Measurements from ENCODE around the gene SLC43A2.

SLC43A2 gene

DNA sequence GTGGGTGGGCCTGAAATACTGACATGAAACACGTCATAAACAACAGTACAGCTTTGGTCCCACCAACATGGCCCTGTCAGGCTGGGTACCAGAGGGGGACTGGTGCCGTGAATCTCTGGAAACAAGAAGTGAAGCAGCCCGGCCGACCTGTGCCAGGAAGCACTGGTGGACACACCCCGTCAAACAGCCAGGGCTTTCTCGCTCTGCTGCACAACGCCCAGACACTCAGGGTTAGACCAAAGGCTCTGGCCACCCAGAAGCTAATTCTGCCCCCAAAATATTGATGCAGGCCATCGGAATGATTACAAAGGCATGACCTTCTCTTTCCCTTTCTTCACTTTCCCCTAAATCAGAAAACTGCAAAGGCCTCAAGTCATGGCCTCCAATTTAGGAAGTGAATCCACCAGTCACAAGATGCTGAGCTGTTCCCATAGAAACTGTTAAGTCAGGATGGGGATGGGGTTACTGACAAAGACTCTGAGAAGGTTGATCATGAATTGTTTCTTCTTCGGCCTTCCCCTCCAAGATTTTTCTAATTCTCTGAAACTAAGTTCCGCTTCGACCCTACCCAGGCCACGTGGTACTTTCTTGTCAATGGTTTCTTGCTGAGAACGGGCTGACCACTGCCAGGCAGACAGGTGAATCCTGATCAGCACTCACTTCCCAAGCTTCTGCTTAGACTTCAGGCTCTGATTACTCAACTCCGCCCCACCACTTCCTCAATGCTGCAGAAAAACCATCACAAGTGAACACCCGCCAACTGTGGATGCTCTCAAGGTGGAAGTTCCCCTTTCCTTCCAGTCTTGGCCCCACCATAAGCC lies 72.8 kb downstream of the SLC43A2 start:
- no peak for ATAC-seq (replicated peaks)
- peaks cover 18% of the 10 kb centered on the region for H3K36me3 Mint-ChIP-seq (ENCODE audit: insufficient read depth)
- DNase-seq, result no peak
- H3K9me3 Mint-ChIP-seq, result no peaks in the 10 kb centered on the region
- H3K4me1 Mint-ChIP-seq (ENCODE audit: low read depth in 2 of 2), result peaks cover 17 to 21% of the 10 kb centered on the region in 2 donors
- no peaks in the 10 kb centered on the region for H3K27me3 Mint-ChIP-seq
- peak overlapping the region in 1 of 2 donors; percentile 59 for H3K27ac Mint-ChIP-seq
- no peak overlapping the region for H3K4me3 Mint-ChIP-seq

DNA sequence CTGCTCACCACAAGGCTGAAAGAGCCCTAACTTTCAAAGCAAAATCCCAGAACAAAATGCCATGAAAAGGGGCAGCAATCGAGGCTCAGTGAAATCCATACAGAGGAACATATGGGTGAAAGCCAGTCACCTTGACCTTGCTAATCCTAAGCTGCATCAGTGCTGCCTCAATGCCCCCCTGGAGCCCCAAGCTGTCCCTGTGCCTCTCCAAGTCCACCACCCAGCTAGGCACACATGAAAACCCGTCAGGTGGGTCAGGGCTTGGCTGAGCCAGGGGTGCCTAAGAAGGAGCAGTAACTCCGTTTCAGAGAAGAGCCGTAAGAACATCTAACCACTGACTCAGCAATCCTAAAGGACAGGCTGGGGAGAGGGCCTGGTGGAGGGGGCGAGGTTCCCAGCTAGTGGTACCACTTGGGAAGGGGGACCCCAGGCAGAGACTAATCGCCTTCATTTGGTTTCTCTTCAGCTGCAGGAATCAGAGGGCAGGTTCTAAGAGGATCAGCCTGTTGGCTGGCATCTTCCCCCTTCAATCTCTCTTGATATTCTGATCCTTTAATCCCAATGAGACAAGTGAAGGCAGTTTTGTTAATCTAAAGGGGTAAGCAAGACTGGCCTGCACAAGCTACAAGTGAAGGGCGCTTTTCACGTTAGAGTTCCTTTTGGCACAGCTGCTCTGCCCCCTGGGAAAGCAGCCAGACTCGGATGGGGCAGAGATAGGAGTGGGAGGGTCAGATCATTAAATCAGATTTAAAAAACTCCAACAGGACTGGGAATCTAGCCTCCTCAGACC lies 73.7 kb downstream of the SLC43A2 start:
- peaks cover 24% of the 10 kb centered on the region for H3K36me3 Mint-ChIP-seq (ENCODE audit: insufficient read depth)
- no peak for ATAC-seq (replicated peaks)
- no peaks in the 10 kb centered on the region for H3K27me3 Mint-ChIP-seq
- H3K9me3 Mint-ChIP-seq, result no peaks in the 10 kb centered on the region
- H3K4me3 Mint-ChIP-seq, result no peak overlapping the region
- H3K4me1 Mint-ChIP-seq (ENCODE audit: low read depth in 2 of 2), result peaks cover 16 to 18% of the 10 kb centered on the region in 2 donors
- peak overlapping the region in 1 of 2 donors; percentile 12 for H3K27ac Mint-ChIP-seq
- DNase-seq, result no peak

GRCh38 chr17:1553354-1554266 lies 75.0 kb downstream of the SLC43A2 start:
- H3K27me3 Mint-ChIP-seq, result no peaks in the 10 kb centered on the region
- DNase-seq (no peak), ATAC-seq (replicated peaks) (no peak)
- peaks cover 12% of the 10 kb centered on the region in 2 donors for H3K4me1 Mint-ChIP-seq (ENCODE audit: low read depth in 2 of 2)
- peaks cover 35% of the 10 kb centered on the region for H3K36me3 Mint-ChIP-seq (ENCODE audit: insufficient read depth)
- peak overlapping the region in 1 of 2 donors; percentile 71 for H3K27ac Mint-ChIP-seq
- H3K4me3 Mint-ChIP-seq, result no peak overlapping the region
- no peaks in the 10 kb centered on the region for H3K9me3 Mint-ChIP-seq

GRCh38 chr17:1552932-1553331 lies 75.7 kb downstream of the SLC43A2 start:
- Mint-ChIP-seq H3K4me1 (ENCODE audit: low read depth in 2 of 2) (peaks cover 12% of the 10 kb centered on the region in 2 donors), H3K27ac (no peak overlapping the region), H3K9me3 (no peaks in the 10 kb centered on the region), H3K27me3 (no peaks in the 10 kb centered on the region), H3K4me3 (no peak overlapping the region), H3K36me3 (ENCODE audit: insufficient read depth) (peaks cover 41% of the 10 kb centered on the region)
- ATAC-seq (replicated peaks) (no peak), DNase-seq (no peak)

DNA sequence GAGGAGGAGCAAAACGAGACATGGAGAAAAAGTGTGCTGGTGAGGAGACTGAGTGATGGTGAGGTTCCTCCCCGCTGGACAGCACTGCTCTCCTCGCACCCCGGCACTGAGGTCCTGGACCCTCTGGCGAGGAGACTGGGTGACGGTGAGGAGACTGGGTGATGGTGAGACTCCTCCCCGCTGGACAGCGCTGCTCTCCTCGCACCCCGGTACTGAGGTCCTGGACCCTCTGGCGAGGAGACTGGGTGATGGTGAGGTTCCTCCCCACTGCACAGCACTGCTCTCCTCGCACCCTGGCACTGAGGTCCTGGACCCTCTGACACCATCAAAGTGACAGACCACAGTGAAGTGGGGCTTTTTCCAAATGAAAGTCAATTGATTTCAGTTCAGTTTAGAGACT lies 76.9 kb downstream of the SLC43A2 start:
- peaks cover 10 to 12% of the 10 kb centered on the region in 2 donors for H3K4me1 Mint-ChIP-seq (ENCODE audit: low read depth in 2 of 2)
- no peaks in the 10 kb centered on the region for H3K9me3 Mint-ChIP-seq
- H3K36me3 Mint-ChIP-seq (ENCODE audit: insufficient read depth), result peaks cover 49% of the 10 kb centered on the region
- ATAC-seq (replicated peaks) (no peak), DNase-seq (no peak)
- no peak overlapping the region for H3K27ac Mint-ChIP-seq
- no peaks in the 10 kb centered on the region for H3K27me3 Mint-ChIP-seq
- no peak overlapping the region for H3K4me3 Mint-ChIP-seq

DNA sequence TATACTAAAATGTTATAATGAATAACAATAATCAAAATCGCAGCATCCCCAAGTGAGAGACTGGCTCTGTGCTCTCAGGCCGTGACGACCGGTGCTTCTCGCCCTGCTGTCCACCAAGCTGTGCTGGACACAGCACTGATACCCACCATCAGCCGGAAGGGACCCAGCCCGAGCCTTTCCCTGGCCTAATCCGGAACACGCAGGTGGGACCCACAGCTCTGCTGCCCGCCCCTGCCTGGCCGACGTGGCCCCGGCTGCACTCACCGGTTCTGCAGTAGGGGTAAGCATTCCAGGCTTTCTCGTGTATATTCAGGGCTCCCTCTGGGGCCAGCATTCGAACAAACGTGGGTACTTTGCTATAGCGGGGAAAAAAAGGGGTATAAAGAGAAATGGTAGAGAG lies 80.6 kb downstream of the SLC43A2 start:
- H3K9me3 Mint-ChIP-seq, result no peaks in the 10 kb centered on the region
- ATAC-seq (replicated peaks) (no peak), DNase-seq (no peak)
- H3K4me1 Mint-ChIP-seq (ENCODE audit: low read depth in 2 of 2), result peaks cover 4 to 6% of the 10 kb centered on the region in 2 donors
- H3K27me3 Mint-ChIP-seq, result no peaks in the 10 kb centered on the region
- H3K27ac Mint-ChIP-seq, result no peak overlapping the region
- H3K4me3 Mint-ChIP-seq, result no peak overlapping the region
- H3K36me3 Mint-ChIP-seq (ENCODE audit: insufficient read depth), result peaks cover 49% of the 10 kb centered on the region

- ATAC-seq (replicated peaks) (no peak), DNase-seq (no peak)
- Mint-ChIP-seq H3K9me3 (no peaks in the 10 kb centered on the region), H3K4me1 (ENCODE audit: low read depth in 2 of 2) (peaks cover 3 to 4% of the 10 kb centered on the region in 2 donors), H3K36me3 (ENCODE audit: insufficient read depth) (peaks cover 51% of the 10 kb centered on the region), H3K27ac (peak overlapping the region in 1 of 2 donors; percentile 12), H3K27me3 (no peaks in the 10 kb centered on the region), H3K4me3 (no peak overlapping the region)
These were observed 82.2 kb downstream of the SLC43A2 start for GRCh38 chr17:1546292-1546922.

DNA sequence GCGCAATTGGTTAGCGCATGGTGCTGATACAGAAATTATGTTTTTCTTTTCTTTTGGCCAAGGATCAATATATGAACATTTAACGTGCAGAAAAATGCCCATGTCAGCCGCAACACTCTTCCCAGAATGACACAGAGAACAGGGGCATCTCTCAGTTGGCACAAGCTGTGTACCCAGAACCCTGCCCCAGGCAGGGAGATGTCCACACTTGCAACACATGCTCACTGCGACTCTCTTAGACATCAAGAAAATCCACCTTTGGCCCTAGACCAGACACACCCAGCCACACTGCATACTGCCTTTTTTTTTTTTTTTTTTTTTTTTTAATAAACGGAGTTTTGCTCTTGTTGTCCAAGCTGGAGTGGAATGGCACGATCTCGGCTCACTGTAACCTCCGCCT lies 83.0 kb downstream of the SLC43A2 start:
- H3K27me3 Mint-ChIP-seq, result no peaks in the 10 kb centered on the region
- no peak overlapping the region for H3K27ac Mint-ChIP-seq
- H3K4me1 Mint-ChIP-seq (ENCODE audit: low read depth in 2 of 2), result peaks cover 3 to 4% of the 10 kb centered on the region in 2 donors
- no peaks in the 10 kb centered on the region for H3K9me3 Mint-ChIP-seq
- H3K36me3 Mint-ChIP-seq (ENCODE audit: insufficient read depth), result peaks cover 53% of the 10 kb centered on the region
- H3K4me3 Mint-ChIP-seq, result no peak overlapping the region
- ATAC-seq (replicated peaks), result no peak
- DNase-seq, result no peak

DNA sequence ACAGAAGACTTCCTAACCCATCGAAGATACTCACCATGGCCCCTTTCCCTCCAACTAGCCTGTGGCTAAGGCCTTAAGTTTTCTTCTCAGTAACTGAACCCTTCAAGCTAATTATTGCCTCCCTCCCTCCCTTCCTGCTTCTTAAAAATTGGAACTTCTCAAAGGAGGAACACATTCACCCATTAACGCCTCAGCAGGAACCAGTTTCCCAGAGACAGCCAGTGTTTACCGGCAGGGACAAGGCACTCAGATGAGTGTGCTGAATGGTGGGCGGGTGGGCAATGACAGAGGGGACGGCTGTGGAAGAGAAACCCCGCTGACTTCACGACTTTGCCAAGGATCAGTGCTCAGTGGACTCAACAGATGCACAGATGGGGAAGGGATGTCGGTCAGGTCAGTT lies 86.3 kb downstream of the SLC43A2 start:
- no peak for ATAC-seq (replicated peaks)
- Mint-ChIP-seq H3K36me3 (ENCODE audit: insufficient read depth) (peaks cover 57% of the 10 kb centered on the region), H3K4me3 (no peak overlapping the region), H3K4me1 (ENCODE audit: low read depth in 2 of 2) (peaks cover 0 to 2% of the 10 kb centered on the region in 2 donors), H3K27ac (no peak overlapping the region), H3K27me3 (no peaks in the 10 kb centered on the region), H3K9me3 (no peaks in the 10 kb centered on the region)
- DNase-seq, result no peak

DNA sequence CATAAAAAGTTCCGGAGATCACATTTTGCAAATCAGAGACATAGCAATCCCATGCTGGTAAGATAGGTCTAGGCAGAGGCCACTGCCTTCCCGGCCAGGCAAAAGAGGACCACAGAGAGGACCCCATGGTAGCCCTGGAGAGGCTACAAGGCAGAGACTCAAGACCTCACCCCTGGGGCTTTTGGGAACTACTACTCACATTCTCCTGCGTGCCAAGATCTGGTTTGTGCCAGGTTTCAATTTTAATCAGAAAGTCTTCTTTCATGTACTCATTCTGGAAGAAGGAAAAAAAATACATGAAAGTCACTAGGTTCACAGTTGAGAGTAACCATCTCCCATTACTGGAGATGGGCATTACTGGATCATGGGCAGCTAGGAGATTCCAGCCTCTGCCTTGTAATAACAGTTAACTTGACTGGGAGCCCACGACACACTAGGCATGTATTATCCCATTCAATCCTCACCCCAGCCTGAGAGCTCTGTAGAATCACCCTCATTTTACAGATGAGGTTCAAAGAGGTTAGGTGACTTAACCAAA lies 87.2 kb downstream of the SLC43A2 start:
- H3K27ac Mint-ChIP-seq, result peak overlapping the region in 1 of 2 donors; percentile 19
- H3K9me3 Mint-ChIP-seq, result no peaks in the 10 kb centered on the region
- H3K27me3 Mint-ChIP-seq, result no peaks in the 10 kb centered on the region
- DNase-seq (no peak), ATAC-seq (replicated peaks) (no peak)
- peaks cover 0 to 2% of the 10 kb centered on the region in 2 donors for H3K4me1 Mint-ChIP-seq (ENCODE audit: low read depth in 2 of 2)
- H3K36me3 Mint-ChIP-seq (ENCODE audit: insufficient read depth), result peaks cover 59% of the 10 kb centered on the region
- H3K4me3 Mint-ChIP-seq, result no peak overlapping the region

DNA sequence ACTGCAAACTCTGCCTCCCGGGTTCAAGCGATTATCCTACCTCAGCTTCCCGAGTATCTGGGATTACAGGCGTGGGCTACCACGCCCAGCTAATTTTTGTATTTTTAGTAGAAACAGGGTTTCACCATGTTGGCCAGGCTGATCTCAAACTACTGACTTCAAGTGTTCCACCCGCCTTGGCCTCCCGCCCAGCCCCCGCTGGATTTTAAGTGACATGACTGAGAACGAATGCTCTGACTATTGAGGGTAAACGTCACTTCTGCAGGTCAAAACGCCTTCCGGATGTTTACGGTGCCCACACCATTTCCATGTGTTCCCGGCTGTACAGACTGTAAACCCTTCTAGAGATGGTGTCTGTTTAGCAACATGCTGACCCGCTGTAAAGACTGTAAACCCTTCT lies 88.8 kb downstream of the SLC43A2 start:
- Mint-ChIP-seq H3K27ac (no peak overlapping the region), H3K36me3 (ENCODE audit: insufficient read depth) (peaks cover 72% of the 10 kb centered on the region), H3K4me1 (ENCODE audit: low read depth in 2 of 2) (peaks cover 0 to 2% of the 10 kb centered on the region in 2 donors), H3K27me3 (no peaks in the 10 kb centered on the region), H3K4me3 (no peak overlapping the region), H3K9me3 (no peaks in the 10 kb centered on the region)
- no peak for ATAC-seq (replicated peaks)
- DNase-seq, result no peak

DNA sequence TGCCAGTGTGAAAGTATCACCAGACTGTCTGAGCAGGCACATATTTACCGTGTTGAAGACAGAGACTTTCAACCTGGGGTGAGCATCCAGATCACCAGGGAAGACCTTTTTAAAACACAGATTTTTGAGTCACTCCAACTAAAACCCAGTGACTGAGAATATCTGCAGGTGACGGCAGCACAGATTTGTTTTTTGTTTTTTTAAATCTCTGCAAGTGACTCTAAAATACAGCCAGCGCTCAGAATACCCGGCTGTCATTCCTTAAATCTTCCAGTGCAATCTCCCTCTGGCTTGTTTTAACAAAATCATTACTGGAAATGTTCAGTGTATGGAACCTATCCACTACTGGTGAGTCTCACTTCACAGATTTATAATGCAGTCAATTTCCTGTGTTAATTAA lies 92.9 kb downstream of the SLC43A2 start:
- no peak for ATAC-seq (replicated peaks)
- Mint-ChIP-seq H3K9me3 (no peaks in the 10 kb centered on the region), H3K4me1 (ENCODE audit: low read depth in 2 of 2) (no peaks in the 10 kb centered on the region), H3K27ac (no peak overlapping the region), H3K4me3 (no peak overlapping the region), H3K27me3 (no peaks in the 10 kb centered on the region), H3K36me3 (ENCODE audit: insufficient read depth) (peaks cover 58% of the 10 kb centered on the region)
- no peak for DNase-seq
